ENCODE results near the gene RABEP1.

- no peak; the same call in 1 of the 2 replicates for TF ChIP-seq POLR2AphosphoS5 (IDR thresholded peaks at IDR 0.05; ENCODE audit: low read depth, low read length)
- no peak for TF ChIP-seq FOXP2 (optimal IDR thresholded peaks at IDR 0.05; ENCODE audit: borderline replicate concordance, extremely low read depth, extremely low read length, insufficient read depth)
- no peak for TF ChIP-seq TAF1 (IDR thresholded peaks at IDR 0.05; ENCODE audit: borderline replicate concordance, insufficient read depth, low read length)
- TF ChIP-seq SIN3A (IDR thresholded peaks at IDR 0.05; ENCODE audit: borderline replicate concordance, insufficient read depth, low read length): no peak
- no peak for TF ChIP-seq REST (IDR thresholded peaks at IDR 0.05; ENCODE audit: insufficient read depth in 1 of 2, low read depth in 2 of 2, low read length in 2 of 2)
Measured at GRCh38 chr17:5381542-5381941, 99.5 kb downstream of the RABEP1 start.
